Stimulated activated CD4-positive, alpha-beta T cell treated with anti-CD3 and anti-CD28 coated beads, TNF-alpha, amount 100 ng/mL, for 1 hour (primary cell): Measurements from ENCODE around the gene SLC25A21.

Source experiments
- DNase-seq, 3 donors: peaks; one replicate each; pipeline ENCODE4 v3.0.0-alpha.2; 2020; ENCODE audit warnings: low read depth in 3 of 3, low spot score in 1 of 3

The SLC25A21 gene

DNA sequence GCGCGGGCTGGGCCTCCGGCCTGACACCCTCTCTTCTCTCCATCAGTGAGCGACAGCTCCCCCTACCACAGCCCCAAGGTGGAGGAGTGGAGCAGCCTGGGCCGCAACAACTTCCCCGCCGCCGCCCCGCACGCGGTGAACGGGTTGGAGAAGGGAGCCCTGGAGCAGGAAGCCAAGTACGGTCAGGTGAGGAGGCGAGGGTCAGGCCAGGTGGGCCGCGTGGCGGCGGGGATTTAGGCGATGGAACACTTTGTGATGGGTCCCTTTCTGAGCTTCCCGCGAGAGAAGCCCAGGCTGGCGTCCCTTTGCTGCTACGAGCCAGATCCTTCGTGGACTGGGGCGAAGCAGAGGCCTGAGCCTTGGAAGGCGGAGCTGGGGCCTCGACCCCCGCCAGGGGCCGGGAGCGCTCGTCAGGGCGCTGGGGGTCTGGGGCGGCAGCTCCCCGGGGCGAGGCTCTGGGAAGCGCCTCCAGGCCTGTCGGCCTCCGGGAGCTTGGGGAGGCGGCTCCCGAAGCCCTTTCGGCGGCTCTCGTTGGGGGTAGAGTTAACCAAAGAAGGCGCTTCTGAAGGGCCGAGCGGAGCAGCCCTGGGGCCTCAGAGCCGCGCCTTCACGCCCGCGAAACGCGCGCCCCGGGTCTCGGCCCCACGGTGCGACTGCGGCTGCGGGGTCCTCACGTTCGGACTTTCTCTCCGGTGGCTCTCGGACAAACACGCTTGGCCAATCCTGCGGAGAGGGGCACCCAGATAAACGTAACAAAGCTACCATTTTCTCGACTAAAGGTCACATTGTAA lies 505.8 kb downstream of the SLC25A21 start:
- no peak for DNase-seq

DNA sequence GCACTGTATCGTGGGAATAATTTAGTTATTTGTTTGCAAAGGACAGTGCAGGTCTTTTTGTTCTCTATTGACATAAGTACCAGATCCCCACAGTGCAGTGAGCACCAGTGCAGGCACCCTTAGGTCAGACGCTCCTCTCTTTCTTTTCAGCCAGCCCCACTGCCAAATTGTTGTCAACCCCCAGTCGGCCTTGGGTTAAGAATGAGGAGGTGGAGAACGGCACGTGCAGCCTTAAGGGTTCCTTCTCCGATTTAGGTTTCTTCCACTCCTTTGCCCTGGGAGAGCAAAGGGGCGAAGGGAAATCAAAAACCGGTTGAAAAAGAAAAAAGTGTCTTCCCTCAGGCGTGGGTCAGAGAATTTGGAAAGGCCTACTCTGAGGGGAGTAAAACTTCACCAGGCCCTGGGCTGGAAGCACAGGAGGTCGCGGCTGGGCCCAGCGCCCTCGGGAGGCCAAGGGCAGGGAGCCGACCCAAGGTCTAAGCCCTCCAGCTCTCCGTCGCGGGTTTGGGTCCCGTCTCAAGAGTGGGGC lies 506.5 kb downstream of the SLC25A21 start:
- no peak for DNase-seq

DNA sequence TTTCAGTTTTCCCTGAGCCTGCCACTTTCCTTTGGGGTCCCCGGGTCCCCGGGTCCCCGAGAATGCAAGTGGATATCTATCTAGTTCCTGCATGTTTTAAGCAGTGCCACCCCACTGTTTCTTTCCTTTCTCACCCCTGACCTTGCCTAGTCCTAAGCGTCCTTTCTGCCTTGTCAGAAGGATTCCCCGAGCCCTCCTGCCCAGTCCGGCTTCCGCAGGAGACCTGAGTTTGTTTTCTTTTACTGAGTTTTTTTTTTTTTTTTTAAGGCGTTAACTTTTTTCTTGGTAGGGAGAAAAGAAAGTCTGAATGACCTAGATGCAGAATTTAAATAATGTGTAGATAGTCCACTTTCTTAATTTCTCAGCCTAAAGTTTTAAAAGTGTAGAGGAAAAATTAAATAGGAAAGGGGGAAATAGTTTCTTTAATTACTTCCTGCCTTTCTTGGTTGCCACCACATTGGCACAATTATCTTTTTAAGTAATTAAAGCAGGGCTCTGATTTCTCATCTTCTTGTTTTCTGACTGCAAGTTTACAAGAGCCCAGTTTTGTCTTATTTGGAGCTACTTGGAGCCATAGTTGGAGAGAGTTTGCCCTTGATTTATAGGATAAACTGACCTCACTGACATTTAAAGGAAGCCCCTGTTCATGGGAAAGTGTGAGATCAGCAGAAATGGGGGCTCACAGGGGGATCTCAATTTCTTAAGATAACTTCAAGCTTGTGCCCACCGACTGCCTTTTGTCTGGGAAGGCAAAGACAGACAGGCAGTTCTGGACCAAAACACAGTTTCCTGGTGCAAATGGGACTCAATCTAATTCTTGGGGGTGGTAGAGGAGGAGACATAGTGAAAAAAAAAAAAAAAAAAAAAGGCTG lies 507.8 kb downstream of the SLC25A21 start:
- no peak for DNase-seq

DNA sequence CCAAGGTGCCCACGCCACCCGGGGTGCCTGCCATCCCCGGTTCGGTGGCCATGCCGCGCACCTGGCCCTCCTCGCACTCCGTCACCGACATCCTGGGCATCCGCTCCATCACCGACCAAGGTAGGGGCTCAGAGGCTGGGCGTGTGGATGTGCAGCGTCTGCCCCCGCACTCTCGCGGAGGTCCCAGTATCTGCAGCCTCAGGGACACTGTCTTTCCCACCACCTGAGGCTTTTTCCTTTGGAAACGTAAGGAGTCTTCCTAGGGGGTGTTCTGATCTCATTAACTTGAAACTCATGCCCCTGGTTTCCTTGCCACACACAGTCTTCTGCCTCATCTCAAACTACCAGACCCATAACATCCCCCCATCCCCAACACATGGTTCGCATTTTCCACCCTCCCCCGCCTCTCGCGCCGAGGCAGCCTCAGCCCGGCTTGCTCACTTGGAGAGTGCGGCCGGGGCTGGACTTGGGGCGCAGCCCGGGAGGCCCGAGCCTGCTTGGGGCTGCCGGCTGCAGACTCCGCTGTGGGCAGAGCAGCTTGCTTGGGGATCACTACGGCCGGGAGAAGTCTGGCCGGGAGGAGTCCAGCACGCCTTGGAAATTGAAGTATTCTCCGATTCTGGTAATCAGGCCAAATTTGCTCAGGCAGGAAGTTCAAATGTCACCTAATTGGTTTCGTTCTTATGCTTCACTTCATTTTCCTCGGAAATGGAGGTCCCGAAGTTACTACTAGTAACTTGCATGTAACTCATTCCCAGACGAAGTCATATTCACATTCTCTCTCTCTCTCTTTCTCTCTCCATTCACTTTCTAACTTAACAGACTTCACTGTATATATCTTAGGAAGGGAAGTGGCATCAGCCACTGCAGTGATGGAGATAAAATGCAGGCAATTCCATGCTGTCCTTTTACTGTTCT lies 508.7 kb downstream of the SLC25A21 start:
- no peak for DNase-seq

DNA sequence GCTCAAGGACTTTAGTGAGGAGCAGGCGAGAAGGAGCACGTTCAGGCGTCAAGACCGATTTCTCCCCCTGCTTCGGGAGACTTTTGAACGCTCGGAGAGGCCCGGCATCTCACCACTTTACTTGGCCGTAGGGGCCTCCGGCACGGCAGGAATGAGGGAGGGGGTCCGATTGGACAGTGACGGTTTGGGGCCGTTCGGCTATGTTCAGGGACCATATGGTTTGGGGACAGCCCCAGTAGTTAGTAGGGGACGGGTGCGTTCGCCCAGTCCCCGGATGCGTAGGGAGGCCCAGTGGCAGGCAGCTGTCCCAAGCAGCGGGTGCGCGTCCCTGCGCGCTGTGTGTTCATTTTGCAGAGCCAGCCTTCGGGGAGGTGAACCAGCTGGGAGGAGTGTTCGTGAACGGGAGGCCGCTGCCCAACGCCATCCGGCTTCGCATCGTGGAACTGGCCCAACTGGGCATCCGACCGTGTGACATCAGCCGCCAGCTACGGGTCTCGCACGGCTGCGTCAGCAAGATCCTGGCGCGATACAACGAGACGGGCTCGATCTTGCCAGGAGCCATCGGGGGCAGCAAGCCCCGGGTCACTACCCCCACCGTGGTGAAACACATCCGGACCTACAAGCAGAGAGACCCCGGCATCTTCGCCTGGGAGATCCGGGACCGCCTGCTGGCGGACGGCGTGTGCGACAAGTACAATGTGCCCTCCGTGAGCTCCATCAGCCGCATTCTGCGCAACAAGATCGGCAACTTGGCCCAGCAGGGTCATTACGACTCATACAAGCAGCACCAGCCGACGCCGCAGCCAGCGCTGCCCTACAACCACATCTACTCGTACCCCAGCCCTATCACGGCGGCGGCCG lies 509.6 kb downstream of the SLC25A21 start:
- no peak for DNase-seq

DNA sequence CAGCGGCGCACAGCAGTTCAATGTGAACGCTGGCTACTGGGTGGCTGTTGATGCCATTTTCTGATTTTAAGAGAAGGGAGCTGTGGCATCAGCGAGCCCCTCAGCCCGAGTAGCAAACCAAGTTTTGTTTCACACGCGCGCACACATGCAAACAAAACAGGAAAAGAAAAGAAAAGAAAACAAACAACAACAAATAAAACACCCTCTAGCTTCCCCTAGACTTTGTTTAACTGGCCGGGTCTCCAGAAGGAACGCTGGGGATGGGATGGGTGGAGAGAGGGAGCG lies 510.2 kb downstream of the SLC25A21 start:
- DNase-seq, result no peak

DNA sequence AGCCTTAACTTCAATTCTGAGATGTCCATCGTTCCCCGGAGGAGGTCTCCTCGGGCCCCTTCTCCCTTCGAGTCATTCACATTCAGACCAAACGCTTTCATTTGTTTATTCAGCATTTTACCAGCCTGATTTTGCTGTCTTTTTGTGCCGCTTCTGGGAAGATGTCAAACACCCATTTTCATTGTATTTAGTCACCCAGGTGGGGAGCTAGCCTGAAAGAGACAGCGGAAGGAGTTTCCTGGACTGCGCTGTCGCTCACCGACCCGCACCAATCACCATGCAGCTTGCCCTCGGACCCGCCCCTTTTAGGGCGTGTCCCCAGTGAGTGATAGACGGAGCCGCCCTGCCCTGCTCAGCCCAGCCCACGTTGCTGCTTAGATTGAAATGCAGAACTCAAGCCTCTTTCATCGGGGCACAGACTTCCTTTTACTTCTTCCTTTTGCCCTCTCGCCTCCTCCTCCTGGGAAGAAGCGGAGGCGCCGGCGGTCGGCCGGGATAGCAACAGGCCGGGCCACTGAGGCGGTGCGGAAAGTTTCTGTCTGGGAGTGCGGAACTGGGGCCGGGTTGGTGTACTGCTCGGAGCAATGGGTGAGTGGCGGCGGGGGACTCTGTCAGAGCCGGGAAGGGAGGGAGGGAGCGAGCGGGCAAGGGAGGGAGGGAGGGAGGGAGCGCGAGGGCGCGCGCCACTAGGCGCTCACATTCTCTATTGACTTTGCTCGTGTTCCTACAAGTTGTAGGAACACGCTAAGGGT lies 510.7 kb downstream of the SLC25A21 start, which contains the start of gene PAX9:
TSS of gene PAX9 (plus strand) at position 355 of the 752 bp plus-strand sequence. CDS start at position 585, 230 bp downstream.
- DNase-seq, result no peak

DNA sequence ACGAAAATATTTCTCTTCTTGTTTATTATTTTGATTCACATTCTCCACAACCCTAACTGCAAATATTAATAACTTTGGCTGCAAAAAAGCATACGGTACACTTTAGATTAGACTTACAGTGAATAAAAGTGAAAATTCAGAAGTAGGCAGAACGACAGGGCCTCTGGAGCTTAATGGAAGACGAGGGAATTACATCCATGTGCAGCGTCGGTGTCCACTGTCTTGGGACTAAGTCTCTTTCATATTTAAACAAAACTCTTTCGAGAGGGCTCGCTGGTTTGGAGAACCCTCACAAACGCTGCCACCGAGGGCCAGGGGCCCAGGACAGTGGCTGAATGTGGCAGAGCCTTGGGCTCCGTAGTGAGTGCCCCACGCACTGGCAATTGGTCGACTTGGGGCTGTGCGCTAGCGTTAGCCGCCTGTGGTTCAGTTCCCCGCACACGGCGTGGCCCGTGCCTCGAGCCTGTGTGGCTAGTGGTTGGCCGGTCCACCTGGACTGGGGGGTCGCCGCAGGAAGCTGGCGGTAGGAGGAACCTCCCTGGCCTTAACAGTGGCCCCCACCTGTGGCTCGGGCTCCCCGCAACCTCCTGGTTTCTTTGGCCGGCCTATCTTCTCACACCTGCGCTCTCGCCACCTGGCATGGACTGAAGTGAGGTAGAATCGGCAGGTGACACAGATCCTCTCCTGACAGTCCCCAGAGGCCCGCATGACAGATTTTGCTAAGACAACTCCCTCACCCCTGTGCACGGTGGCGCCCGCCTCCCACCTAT lies 511.5 kb downstream of the SLC25A21 start:
- DNase-seq, result no peak

DNA sequence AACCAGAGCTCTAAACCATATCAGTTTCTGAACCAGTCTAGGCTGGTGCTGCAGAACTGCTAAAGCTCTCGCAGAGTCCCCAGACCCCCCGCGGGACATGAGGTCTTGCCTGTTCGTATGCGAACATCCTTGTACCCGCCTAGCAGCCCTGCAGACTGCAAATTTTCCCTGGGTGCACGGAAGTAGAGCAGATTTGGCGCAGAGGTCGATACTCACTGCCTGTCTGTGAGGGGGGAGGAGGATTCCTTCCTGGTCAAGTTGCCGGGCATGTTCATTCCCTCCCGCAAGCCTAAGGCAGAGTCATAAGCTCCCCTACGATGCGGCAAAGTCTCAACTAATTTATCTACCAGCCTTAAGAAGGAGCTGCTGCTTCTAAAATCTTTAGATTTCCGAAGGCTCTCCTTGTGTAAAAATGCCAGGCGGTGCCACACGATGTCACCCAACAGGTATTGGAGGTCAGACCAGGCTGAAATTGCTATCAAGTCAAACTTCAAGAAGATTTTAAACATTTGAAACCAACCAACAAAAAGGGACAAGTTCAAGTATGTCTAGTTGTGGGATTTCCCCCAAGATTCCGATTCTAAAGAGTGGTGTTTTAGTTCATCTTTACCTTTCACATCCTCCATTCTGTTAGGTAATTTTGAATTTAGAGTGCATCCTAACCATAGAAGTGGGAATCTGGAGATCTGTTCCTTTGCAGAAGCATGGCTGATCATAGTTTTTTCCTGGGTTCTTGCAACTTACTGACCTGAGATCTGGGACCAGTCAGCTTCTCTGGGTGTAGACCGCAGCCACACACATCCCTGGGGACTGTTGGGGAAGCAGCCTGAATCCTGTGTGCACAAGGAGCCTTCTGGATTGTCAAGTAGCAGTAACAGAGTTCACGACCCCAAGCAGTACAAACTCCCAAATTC lies 512.3 kb downstream of the SLC25A21 start:
- DNase-seq, result no peak

DNA sequence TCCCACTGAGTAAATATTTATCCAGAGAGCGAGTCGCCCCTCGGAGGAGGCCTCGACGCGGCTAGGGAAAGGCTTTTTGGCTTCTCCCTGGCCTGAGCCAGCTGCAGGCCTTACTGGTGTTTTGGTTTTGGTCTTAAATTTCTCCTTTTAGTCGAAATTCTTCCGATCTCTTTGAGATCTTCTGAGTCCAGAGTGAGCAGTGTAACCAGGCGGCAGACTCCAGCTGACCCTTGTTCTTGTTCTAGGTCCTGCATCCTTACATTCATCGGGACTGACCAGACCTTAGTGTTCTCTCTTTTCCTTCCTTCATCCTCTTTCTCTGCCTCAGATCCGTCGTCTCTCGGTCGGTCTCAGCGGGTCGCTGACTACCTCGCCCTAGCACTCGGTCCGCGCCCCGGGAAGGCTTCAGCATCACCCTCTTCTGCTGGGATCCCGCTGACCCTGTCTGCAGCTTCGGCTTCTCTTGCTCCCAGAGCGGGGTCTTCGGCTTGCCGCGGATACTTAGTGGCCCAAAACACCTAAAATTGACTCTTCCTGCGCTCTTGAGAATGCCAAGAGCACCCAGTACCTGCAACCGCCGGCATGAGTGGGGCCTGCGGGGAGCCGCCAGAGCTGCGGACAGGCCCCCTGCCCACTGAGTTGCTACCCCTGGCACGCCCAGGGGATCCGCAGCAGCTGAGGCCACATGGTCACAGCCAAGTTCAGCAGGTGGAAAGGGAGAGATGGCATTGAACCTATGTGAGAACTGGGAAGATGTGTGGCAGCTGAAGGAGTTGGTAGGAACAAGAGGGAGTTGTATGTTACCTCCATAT lies 513.2 kb downstream of the SLC25A21 start:
- no peak for DNase-seq

DNA sequence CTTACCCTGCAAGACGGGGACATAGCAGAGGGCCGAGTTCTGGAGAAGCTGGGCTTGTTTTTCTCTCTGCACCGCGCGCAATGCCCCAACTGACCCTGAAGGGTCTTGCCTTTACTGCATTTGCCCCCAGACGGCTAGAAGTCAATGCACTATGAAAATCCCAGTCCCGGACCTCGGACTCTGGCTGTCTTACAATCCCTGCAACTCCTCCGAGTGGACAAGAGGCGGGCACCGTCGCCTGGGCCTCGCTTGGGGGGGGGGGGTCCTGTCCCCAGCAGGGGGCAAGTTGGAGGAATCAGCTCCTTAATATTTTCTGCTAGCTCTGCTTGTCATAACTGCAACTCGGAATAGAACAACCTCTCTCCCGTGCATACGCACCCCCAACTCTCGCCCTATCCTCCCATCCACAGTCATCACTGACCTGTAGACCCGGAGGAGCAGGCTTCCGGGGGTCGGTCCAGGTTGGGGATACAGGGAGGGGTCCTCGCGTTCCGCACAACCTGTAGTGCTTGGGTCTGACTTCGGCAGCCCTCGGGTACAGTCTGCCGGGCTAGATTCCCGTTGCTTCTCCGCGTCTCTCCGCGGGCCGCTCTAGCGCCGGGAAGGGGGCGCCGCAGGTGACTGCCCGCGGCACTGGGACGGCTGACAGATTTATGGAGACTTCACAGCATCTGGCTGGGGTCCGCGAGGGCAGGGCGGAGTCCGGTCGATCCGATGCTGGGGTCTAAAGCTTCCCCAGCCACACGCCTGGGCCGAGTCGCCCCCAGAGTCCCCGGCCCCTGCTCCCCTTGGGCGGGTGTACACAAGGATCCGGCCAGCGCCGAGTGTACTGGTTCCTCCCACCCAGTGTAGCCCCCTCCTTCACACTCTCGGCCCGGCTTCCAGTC lies 514.0 kb downstream of the SLC25A21 start:
- DNase-seq, result no peak

DNA sequence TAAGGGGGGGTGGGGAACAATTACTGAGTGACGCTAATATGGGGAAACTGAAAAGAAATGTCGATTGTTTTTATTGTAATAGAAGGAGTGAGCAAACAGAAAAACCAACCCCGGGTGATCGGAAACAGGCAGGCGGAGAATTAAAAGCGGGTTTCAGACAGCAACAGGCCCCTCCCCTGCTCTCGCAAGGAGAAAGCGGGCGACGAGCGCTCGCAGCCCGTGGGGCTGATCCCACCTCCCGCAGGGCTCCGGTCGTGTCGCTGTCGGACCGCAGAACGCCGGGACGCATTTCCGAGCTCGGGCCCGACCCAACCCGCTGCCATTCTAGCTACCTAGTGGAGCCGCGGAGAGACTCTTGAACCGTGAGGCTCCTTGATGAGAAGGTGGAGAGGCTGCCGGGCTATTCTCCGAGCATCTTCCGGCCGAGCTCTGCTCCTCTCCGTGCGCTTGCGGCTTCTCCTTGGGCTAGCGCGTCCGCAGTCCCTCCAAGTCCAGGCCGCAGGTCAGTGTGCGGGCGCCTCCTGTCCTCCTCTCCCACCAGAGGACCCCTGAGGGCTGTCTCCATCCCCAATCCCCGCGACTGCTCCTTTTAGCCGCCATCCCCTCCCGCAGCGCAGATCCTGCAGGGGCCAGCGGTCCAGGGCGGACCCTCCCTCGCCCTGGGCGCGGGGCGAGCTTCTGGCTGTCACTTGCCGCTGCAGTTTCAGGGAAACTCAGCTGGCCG lies 514.8 kb downstream of the SLC25A21 start:
- DNase-seq, result no peak

DNA sequence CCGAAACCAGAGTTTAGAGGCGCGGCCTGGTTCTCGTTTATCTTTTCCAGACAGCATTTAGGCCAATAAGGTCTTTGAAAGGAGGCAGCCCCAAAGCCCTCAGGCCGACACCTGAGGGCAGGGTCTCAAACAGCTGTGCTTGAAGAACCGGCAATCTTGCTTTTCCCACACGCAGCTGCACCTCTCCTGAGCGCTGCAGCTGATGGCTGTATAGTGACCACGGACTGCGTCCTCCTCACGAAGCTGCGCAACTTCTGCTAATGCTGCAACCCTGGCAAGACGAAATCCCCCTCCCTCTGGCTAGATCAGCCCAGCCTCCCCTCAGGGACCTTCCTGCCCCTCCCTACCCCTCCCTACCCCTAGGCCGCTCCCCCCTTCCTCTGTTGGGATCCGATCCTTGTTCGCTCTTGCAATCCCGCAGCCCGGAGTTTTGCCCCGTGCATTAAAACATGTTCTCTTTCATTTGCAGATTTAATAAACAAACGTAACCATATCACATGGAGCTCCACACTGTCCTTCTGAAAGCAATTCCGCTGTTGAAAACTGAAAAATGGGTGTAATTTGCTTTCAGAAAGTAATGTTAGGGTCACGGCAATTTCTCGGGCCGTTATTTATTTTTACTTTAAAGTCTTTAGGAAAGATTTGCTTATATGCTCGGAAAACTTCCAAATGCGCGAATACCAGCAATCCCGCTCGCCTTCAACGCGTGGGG lies 515.6 kb downstream of the SLC25A21 start:
- DNase-seq, result no peak

DNA sequence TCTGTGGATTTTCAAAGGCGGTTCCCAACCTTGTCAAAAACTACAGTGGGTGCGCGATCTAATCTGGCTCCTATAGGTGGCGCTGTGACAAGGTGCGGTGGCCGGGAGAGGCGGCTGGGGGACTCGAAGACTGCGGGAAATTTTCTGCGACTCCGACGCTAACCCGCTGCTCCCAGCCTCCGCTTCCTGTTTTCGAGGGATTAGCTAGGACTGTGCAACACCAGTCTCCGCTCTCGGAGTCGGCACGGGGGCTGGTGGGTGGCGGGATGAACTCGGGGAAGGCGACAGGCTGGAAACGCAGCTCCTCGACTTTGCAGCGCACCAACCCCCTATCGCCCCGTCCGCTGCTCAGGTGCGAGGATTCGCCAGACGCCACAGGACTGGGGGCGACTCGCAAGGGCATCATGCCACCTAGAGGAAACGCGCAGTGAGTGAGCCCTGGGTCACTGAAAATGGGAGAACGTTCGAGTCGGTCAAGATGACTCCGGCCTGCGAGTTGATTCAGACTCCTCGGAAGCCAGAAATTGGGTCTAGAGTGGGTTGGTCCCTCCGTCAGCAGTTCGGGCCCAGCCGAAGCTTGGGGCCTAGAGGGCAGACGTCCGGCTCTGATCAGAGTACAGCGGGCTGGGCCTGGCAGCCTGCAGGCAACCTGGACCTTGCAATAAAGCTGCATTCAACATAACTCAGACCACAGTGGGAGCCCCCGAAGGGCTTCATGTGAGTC lies 516.3 kb downstream of the SLC25A21 start:
- DNase-seq, result no peak
